ENCODE measurements around the gene PGM2L1.

DNA sequence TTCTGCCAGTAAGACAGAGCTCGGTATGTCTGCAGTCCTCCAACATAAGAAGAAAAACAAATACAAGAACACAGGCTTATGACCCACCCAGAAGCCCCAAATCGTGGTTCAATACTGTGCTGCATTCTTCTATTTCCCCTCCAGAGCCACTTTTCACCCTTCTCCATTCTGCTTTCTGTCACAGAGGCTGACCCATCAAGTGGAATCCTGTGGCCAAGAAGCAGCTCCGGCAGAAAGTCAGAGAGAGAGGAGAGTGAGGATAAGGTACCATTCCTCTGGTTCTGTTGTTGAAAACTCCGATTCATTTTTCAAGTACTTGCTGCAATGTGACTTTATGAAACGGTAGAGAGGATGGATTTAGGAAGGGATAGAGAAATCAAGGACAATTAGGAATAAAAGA, 30.4 kb downstream of the PGM2L1 start:
- TF ChIP-seq POLR2A (IDR thresholded peaks at IDR 0.05; ENCODE audit: low read depth, low read length) (no peak), TAF1 (IDR thresholded peaks at IDR 0.05; ENCODE audit: borderline replicate concordance, low read depth, low read length) (no peak), POLR2AphosphoS5 (IDR thresholded peaks at IDR 0.05; ENCODE audit: low read depth, low read length) (no peak)

All from GM12892 (cell line).